OCI-LY3 (cell line): ENCODE data around the gene TRIM29.

Experiments used
- H2AFZ ChIP-seq: fragments of 200-600, 300-600 bp; shearing (Covaris generic); 2 replicates; pipeline ENCODE4 v1.6.0; 2014; ENCODE audit warnings: antibody characterized with exemption, low read depth, low read length
- H3K27ac ChIP-seq: fragments of 200-600, 300-600 bp; sonication (generic); 2 replicates; pipeline ENCODE4 v1.5.1; 2014; ENCODE audit warnings: mild to moderate bottlenecking, low read length, moderate library complexity, mixed read lengths
- H3K27me3 ChIP-seq: fragments of 200-600, 300-600 bp; sonication (generic); 2 replicates; pipeline ENCODE4 v1.6.1; 2014; ENCODE audit warnings: low read depth, low read length, mixed read lengths
- H3K36me3 ChIP-seq: fragments of 200-600, 300-600 bp; sonication (generic); replicated peaks from 2 replicates; pipeline ENCODE3; 2014; ENCODE audit warnings: low read depth, low read length, mixed read lengths
- H3K4me1 ChIP-seq: fragments of 300-600, 200-600 bp; sonication (generic); 2 replicates; pipeline ENCODE4 v1.6.1; 2014; ENCODE audit warnings: low read length, mixed read lengths
- H3K4me2 ChIP-seq: fragments of 200-600, 300-600 bp; sonication (generic); 2 replicates; pipeline ENCODE4 v1.6.1; 2014; ENCODE audit warnings: low read length, mixed read lengths
- H3K4me3 ChIP-seq: fragments of 300-600, 200-600 bp; sonication (generic); 2 replicates; pipeline ENCODE4 v1.5.1; 2014; ENCODE audit warnings: antibody characterized with exemption, mild to moderate bottlenecking, low read length, moderate library complexity
- H3K79me2 ChIP-seq: fragments of 300-600, 200-600 bp; shearing (Covaris generic); 2 replicates; pipeline ENCODE4 v1.6.1; 2014; ENCODE audit warnings: mild to moderate bottlenecking, low read length, mixed read lengths
- H3K9ac ChIP-seq: fragments of 300-600, 200-600 bp; shearing (Covaris generic); 2 replicates; pipeline ENCODE4 v1.6.0; 2014; ENCODE audit warnings: mild to moderate bottlenecking, low read length, moderate library complexity
- H3K9me3 ChIP-seq: fragments of 200-600, 300-600 bp; shearing (Covaris generic); 2 replicates; pipeline ENCODE4 v1.6.1; 2014; ENCODE audit warnings: low read length, mixed read lengths; ENCODE audit not compliant: insufficient read depth
- H4K20me1 ChIP-seq: fragments of 200-600, 300-600 bp; sonication (generic); 2 replicates; pipeline ENCODE4 v1.6.1; 2016; ENCODE audit warnings: low read length, mixed read lengths; ENCODE audit not compliant: insufficient read depth
- EZH2phosphoT487 ChIP-seq: fragments of 200-600 bp; shearing (Covaris generic); IDR thresholded peaks from 2 replicates; pipeline ENCODE4 v1.6.1; 2018; ENCODE audit warnings: antibody characterized with exemption, mixed run types, low read depth
- TF ChIP-seq, protein P1 (sequence below): fragments of 200-600, 300-600 bp; sonication (generic); IDR thresholded peaks from 2 replicates; pipeline ENCODE4 v1.5.1; 2014; ENCODE audit warnings: antibody characterized with exemption, low read length, low read depth

Gene TRIM29

DNA sequence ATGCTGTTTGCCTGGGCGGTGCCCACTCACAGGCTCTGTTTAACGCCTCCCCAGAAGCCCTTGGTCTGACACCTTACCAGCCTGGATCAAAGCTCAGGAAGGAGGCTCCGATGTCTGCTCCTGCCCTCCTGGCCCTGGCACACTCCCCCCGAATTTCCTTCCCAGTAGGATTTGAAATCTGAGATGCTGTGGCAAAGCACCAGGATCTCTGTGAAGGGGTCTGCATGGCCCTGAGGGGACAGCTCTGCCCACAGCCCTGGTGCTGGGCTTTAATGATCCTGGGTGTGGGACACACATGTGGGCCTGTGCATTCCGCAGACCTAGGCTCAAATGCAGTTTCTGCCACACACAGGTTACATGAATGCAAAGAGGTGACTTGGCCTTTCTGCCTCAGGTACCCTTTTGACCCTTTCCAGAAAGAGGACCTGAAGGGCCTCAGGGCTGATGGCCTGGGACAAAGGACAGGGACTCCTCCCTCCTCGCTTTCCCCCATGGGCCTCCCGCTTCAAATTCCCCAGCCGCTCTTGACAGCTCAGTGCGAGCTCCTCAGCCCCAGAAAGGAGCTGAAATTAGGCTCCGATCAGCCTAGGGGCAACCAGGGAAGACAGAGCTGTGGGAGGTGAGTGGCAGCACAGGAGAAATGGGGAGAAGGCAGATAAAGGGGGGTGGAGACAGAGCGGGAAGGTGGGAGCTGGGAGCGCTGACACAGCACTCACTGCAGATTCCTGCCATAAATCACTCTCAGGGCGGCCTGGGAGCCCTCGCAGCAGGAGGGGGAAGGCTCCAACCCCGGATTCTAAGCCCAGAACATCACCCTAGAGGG lies 41.3 kb downstream of the TRIM29 start:
- H2AFZ ChIP-seq, result no peak overlapping the region
- no peak overlapping the region for H3K4me2 ChIP-seq
- no peaks in the 10 kb centered on the region for H3K4me1 ChIP-seq
- no peak for TF ChIP-seq EZH2phosphoT487
- TF ChIP-seq, protein P1, sequence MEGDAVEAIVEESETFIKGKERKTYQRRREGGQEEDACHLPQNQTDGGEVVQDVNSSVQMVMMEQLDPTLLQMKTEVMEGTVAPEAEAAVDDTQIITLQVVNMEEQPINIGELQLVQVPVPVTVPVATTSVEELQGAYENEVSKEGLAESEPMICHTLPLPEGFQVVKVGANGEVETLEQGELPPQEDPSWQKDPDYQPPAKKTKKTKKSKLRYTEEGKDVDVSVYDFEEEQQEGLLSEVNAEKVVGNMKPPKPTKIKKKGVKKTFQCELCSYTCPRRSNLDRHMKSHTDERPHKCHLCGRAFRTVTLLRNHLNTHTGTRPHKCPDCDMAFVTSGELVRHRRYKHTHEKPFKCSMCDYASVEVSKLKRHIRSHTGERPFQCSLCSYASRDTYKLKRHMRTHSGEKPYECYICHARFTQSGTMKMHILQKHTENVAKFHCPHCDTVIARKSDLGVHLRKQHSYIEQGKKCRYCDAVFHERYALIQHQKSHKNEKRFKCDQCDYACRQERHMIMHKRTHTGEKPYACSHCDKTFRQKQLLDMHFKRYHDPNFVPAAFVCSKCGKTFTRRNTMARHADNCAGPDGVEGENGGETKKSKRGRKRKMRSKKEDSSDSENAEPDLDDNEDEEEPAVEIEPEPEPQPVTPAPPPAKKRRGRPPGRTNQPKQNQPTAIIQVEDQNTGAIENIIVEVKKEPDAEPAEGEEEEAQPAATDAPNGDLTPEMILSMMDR, result no peak
- H3K4me3 ChIP-seq, result no peak overlapping the region
- no peak overlapping the region for H3K9ac ChIP-seq
- no peaks in the 10 kb centered on the region for H4K20me1 ChIP-seq
- no peaks in the 10 kb centered on the region for H3K79me2 ChIP-seq
- no peaks in the 10 kb centered on the region for H3K9me3 ChIP-seq
- no peaks in the 10 kb centered on the region for H3K36me3 ChIP-seq
- H3K27me3 ChIP-seq, result peaks cover 17% of the 10 kb centered on the region
- H3K27ac ChIP-seq, result no peak overlapping the region

DNA sequence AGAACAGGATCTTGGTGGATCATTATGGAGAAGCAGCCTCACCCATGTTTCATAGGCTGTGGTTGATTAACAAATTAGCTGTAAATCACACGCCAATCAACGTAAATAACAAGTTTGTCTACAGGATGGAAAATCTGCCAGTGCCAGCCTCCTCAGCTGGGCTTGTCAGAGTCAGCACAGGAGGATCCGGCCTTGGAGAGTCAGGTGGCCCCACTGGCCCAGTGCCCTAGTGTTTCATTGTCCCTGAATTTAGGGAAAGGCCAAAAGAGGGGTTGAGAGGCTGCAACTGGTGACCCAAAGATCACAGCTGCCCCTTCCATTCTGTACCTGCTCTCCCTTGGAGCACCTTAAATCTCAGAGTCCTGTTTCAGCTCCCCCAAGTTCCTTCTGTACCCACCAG lies 42.4 kb downstream of the TRIM29 start:
- no peak overlapping the region for H3K9ac ChIP-seq

DNA sequence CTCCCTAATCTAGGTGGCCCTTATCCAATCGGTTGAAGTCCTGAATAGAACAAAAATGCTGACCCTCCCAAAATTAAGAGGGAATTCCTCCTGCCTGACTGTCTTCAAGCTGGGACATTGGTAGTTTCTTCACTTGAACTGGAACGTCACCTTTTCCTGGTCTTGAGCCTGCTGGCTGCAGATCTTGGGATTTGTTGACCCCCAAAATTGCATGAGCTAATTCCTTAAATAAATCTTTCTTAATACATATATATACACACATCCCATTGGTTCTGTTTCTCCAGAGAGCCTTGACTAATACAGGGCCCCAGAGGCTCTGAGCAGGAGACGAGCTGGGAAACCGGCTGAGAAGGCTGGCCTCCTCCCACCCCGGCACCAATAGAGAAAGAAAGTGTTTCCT lies 46.2 kb downstream of the TRIM29 start:
- Histone ChIP-seq H3K9ac (no peak overlapping the region), H2AFZ (no peak overlapping the region), H3K9me3 (no peaks in the 10 kb centered on the region), H3K27ac (no peak overlapping the region), H3K4me3 (no peak overlapping the region), H3K4me1 (no peaks in the 10 kb centered on the region), H4K20me1 (no peaks in the 10 kb centered on the region), H3K27me3 (peaks cover 21% of the 10 kb centered on the region), H3K36me3 (no peaks in the 10 kb centered on the region), H3K79me2 (no peaks in the 10 kb centered on the region), H3K4me2 (no peak overlapping the region)
- no peak for TF ChIP-seq EZH2phosphoT487
- TF ChIP-seq, protein P1, result no peak

More for the DNA sequence above, 42.4 kb downstream of the TRIM29 start:
- peaks cover 8% of the 10 kb centered on the region; the same call in 1 of the 2 replicates for H3K27me3 ChIP-seq
- H4K20me1 ChIP-seq, result no peaks in the 10 kb centered on the region
- no peaks in the 10 kb centered on the region for H3K9me3 ChIP-seq
- H2AFZ ChIP-seq, result no peak overlapping the region
- no peaks in the 10 kb centered on the region for H3K4me1 ChIP-seq
- TF ChIP-seq EZH2phosphoT487, result no peak
- TF ChIP-seq, protein P1, result no peak
- no peaks in the 10 kb centered on the region for H3K36me3 ChIP-seq
- H3K4me3 ChIP-seq, result no peak overlapping the region
- H3K4me2 ChIP-seq, result no peak overlapping the region
- no peaks in the 10 kb centered on the region for H3K79me2 ChIP-seq
- no peak overlapping the region for H3K27ac ChIP-seq

DNA sequence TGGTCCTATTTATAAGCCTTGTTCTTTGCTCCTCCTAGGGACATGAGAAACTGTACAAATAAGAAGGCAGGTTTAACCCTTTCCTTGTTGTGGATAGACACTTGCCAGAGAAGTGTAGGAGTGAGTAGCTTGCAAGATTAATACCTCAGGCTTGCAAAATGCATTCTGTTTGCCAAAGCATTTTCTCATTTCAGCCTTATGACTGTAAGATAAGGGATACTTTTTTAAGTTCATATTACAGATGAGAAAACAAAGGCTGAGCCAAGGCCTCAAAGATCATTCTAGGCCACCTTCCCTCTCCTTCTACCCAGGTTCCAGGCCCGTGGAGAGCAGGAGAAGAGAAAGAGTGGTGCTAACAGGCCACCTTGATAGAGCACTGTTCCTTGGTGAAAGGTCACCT lies 46.8 kb downstream of the TRIM29 start:
- no peaks in the 10 kb centered on the region for H3K4me1 ChIP-seq
- no peak overlapping the region for H3K4me2 ChIP-seq
- H3K79me2 ChIP-seq, result no peaks in the 10 kb centered on the region
- no peak overlapping the region for H3K4me3 ChIP-seq
- H3K9me3 ChIP-seq, result no peaks in the 10 kb centered on the region
- H3K9ac ChIP-seq, result no peak overlapping the region
- peaks cover 23% of the 10 kb centered on the region for H3K27me3 ChIP-seq
- H3K27ac ChIP-seq, result no peak overlapping the region
- TF ChIP-seq EZH2phosphoT487, result no peak
- TF ChIP-seq, protein P1, result no peak
- H4K20me1 ChIP-seq, result no peaks in the 10 kb centered on the region
- no peak overlapping the region for H2AFZ ChIP-seq
- H3K36me3 ChIP-seq, result no peaks in the 10 kb centered on the region
